HG03103 (cell line): ENCODE measurements around the gene ZNF892.
"Not testable (repeated sequence)": the region's sequence is repeated elsewhere in the genome, so short reads cannot be mapped to it uniquely, and the experiment has no call there.

ENCODE experiments used
- ATAC-seq: cut with Tn5 transposase; IDR thresholded peaks from one replicate; pipeline ENCODE4 v1.9.1; 2021; ENCODE audit warnings: low read depth; ENCODE audit not compliant: unreplicated experiment

Gene ZNF892

DNA sequence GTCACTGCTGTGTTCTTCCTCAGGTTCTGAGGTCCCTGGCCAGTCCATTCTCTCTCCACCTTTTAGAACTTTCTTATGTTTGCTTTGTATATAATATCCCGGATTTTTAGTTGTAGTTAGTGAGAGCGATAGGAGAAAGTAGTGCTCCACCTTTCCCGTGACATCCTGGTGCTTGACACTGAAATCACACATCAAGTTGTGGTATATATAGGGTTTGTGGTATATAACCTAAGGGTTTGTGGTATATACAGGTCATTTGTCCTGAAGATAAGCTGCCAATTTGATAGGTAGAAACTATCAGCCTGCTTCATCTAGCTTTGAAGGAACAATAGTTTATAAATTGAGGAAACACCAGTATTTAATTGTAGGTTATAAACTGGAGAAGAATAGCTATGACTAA is 13.1 kb downstream of the ZNF892 start:
- ATAC-seq: no peak

DNA sequence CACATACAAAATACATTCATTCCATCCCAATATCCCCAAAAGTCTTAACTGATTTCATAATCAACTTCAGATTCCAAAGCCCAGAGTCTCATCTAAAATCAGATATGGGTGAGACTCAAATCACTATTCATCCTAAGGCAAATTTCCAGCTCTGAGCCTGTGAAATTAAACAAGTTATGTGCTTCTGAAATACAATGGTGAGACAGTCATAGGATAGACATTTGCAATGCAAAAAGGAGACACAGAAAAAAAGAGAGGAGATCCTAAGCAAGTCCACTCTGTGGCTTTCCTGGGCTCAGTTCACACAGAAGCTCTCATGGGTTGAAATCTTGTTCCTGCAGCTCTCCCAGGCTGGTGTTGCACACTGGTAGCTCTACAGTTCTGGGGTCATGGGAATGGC is 18.3 kb downstream of the ZNF892 start:
- no peak for ATAC-seq

GRCh38 chr2:95231723-95232122 is 24.4 kb downstream of the ZNF892 start:
- ATAC-seq: no peak

DNA sequence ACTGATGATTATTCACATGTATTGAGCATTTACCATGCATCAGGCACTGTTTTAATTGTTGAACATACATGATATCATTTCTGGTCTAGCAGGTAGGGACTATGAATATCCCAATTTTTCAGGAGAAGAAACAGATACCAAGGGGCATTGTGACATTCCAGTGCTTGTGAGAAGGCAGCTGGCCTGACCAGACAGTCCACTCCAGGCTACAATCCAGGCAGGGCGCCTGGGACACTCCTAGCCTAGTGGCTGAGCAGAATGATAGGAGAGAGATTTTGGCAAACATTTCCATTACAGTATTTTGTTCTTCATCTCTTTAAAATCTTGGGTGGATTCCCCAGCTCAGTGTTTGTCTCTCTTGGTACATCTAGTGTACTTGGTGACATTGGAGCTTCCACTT is 24.9 kb downstream of the ZNF892 start:
- ATAC-seq: no peak

DNA sequence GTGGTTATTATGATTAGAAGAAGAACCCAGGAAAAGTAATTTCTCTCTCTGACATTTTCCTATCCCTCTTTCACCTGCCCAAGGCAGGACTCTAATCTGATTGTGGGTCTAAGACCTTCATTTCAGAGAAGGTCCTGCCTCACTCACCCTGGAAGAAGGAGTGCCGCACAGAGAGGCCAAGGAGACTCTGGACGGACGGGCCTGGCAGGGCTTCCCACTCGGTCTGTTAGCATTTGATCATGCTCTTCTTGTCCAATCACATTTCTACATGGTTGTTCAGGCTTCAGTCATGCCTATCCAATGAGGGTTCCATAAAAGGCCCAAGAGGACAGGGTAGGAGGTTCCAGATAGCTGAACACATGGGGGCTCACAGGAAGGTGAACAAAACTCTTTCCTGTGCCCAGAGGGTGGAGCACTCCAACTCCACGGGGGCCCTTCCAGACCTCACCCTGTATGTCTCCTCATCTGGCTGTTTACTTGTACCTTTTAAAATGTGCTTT is 27.0 kb downstream of the ZNF892 start:
- no peak for ATAC-seq

DNA sequence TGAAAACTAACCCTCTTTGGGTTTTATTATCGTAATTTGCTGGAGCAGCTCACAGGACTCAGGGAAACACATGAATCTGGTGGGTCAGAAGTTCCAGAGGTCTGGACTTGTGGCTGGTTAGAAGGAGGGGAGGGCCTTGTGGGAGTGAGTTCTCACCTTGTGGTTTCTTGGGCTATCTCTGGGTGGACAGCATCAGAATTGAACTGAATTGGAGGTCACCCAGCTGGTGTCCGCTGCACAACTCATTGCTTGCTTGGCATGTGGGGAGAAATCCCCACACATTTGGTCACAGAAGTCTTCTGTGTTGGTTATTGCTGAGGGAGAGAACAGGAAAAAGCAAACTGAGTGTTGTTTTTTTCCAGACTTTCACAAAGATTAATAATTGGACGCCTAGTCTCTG is 27.5 kb downstream of the ZNF892 start:
- no peak for ATAC-seq

DNA sequence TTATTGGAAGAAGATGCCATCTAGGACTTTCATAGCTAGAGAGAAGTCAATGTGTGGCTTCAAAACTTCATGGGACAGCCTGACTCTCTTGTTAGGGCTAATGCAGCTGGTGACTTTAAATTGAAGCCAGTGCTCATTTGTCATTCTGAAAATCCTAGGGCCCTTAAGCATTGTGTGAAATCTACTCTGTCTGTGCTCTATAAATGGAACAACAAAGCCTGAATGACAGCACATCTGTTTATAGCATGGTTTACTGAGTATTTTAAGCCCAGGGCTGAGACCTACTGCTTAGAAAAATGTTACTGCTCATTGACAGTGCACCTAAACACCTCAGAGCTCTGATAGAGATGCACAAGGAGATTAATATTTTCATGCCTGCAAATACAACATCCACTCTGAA is 30.8 kb downstream of the ZNF892 start:
- ATAC-seq: no peak

- ATAC-seq: no peak
Measured at GRCh38 chr2:95240091-95240490, 32.8 kb downstream of the ZNF892 start.

DNA sequence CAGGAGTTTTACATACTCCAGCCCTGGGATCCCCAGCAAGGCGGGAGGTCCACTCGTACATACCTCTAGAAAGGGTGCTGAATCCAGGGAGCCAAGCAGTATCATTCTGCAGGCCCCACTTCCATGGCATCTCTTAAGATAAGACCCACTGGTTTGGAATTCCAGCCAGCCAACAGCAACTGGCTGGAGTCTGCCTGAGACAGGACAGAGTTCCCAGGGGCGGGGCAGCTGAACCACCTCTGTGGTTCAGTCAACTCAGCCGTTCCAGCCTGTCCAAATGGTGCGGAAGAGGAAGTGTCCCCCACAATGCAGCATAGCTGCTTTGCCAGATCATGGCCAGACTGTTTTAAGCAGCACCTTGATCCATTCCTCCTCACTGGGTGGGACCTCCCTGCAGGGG is 33.2 kb downstream of the ZNF892 start:
- ATAC-seq: no peak

- ATAC-seq: not testable (repeated sequence)
Measured at GRCh38 chr2:95242084-95242483, 34.8 kb downstream of the ZNF892 start.
